ENCODE results near the gene HDGFL3.

DNA sequence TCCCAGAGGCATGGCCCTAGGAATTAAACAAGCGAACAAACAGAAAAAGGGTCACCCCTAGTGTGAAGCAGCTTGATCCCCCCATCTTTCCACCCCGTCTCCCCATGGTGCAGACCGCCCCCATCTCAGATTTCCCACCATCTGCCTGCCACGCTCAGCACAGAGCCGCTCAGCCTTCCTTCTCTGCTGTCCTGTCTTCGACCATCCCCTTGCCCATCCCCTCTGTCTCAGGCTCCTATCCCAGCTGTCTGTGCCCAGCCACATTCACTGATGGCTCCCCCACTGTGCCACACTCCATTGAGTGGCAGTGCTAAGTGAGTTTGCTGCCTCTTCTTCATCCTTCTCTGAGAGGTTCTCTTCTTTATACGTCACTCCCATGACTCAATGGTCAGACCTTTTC lies 128.9 kb downstream of the HDGFL3 start:
- TF ChIP-seq ZNF791 (tag by site-specific recombination; IDR thresholded peaks at IDR 0.05) (no peak), ZNF433 (tag by site-specific recombination; IDR thresholded peaks at IDR 0.05; ENCODE audit: low read depth) (no peak), ZNF585B (tag by site-specific recombination; IDR thresholded peaks at IDR 0.05) (no peak), ZFP41 (tag by site-specific recombination; IDR thresholded peaks at IDR 0.05; ENCODE audit: borderline replicate concordance) (no peak), ZFP37 (tag by site-specific recombination; IDR thresholded peaks at IDR 0.05) (no peak), ZNF24 (tag by site-specific recombination; IDR thresholded peaks at IDR 0.05) (no peak), YY1 (tag by site-specific recombination; IDR thresholded peaks at IDR 0.05) (no peak), ZNF571 (tag by site-specific recombination; IDR thresholded peaks at IDR 0.05) (no peak)
- TF ChIP-seq, protein P1, sequence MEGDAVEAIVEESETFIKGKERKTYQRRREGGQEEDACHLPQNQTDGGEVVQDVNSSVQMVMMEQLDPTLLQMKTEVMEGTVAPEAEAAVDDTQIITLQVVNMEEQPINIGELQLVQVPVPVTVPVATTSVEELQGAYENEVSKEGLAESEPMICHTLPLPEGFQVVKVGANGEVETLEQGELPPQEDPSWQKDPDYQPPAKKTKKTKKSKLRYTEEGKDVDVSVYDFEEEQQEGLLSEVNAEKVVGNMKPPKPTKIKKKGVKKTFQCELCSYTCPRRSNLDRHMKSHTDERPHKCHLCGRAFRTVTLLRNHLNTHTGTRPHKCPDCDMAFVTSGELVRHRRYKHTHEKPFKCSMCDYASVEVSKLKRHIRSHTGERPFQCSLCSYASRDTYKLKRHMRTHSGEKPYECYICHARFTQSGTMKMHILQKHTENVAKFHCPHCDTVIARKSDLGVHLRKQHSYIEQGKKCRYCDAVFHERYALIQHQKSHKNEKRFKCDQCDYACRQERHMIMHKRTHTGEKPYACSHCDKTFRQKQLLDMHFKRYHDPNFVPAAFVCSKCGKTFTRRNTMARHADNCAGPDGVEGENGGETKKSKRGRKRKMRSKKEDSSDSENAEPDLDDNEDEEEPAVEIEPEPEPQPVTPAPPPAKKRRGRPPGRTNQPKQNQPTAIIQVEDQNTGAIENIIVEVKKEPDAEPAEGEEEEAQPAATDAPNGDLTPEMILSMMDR (tag by site-specific recombination; IDR thresholded peaks at IDR 0.05) = no peak
- TF ChIP-seq, protein P2, sequence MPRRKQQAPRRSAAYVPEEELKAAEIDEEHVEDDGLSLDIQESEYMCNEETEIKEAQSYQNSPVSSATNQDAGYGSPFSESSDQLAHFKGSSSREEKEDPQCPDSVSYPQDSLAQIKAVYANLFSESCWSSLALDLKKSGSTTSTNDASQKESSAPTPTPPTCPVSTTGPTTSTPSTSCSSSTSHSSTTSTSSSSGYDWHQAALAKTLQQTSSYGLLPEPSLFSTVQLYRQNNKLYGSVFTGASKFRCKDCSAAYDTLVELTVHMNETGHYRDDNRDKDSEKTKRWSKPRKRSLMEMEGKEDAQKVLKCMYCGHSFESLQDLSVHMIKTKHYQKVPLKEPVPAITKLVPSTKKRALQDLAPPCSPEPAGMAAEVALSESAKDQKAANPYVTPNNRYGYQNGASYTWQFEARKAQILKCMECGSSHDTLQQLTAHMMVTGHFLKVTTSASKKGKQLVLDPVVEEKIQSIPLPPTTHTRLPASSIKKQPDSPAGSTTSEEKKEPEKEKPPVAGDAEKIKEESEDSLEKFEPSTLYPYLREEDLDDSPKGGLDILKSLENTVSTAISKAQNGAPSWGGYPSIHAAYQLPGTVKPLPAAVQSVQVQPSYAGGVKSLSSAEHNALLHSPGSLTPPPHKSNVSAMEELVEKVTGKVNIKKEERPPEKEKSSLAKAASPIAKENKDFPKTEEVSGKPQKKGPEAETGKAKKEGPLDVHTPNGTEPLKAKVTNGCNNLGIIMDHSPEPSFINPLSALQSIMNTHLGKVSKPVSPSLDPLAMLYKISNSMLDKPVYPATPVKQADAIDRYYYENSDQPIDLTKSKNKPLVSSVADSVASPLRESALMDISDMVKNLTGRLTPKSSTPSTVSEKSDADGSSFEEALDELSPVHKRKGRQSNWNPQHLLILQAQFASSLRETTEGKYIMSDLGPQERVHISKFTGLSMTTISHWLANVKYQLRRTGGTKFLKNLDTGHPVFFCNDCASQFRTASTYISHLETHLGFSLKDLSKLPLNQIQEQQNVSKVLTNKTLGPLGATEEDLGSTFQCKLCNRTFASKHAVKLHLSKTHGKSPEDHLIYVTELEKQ (tag by site-specific recombination; IDR thresholded peaks at IDR 0.05; ENCODE audit: borderline replicate concordance) = no peak
